NCI-H345 treated with DMSO at 0.1 percent for 48 hours (cell line): ENCODE results near the gene EVC2.

Experiments
- DNase-seq: peaks from one replicate; lab custom pipeline; 2025; ENCODE audit not compliant: unreplicated experiment; lab: John Stamatoyannopoulos, UW

The EVC2 gene

DNA sequence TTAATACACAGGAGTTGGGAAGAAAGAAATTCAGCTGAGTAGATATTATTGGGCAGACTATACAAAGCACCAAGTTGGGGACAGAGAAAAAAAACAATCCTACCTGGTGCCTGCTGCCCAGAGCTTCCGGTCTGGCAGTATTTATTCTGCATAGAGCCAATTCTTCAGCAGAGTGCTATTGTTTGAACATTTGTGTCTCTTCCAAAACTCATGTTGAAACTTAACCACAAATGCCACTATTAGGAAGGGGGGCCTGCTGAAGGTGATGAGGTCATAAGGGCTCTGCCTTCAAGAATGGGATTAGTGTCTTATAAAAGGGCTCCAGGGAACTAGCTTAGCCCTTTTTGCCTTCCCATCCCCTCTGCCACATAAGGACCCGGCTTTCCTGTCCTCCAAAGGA lies 136.2 kb downstream of the EVC2 start:
- DNase-seq, result no peak

GRCh38 chr4:5571646-5572045 lies 136.7 kb downstream of the EVC2 start:
- no peak for DNase-seq

- DNase-seq, result no peak
These were observed 138.9 kb downstream of the EVC2 start for GRCh38 chr4:5569451-5569850.

DNA sequence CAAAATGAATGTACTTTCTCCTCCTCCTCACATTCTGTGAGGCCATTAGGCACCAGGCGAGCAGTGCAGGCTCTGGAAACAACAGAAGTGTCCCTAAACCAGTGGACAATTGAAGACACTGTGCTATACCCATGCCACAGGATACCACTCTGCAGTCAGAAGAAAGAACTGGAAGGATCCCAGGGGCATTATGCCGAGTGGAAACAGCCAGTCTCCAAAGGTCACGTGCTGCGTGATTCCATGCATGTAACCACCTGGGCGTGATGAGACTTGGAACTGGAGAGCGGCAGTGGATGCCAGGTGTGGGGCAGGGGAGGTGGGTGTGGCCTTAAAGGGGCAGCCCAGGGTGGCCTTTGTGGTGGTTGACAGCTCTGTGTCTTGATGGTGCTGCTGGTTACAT lies 139.4 kb downstream of the EVC2 start:
- DNase-seq, result no peak

GRCh38 chr4:5568336-5568735 lies 140.0 kb downstream of the EVC2 start:
- no peak for DNase-seq

DNA sequence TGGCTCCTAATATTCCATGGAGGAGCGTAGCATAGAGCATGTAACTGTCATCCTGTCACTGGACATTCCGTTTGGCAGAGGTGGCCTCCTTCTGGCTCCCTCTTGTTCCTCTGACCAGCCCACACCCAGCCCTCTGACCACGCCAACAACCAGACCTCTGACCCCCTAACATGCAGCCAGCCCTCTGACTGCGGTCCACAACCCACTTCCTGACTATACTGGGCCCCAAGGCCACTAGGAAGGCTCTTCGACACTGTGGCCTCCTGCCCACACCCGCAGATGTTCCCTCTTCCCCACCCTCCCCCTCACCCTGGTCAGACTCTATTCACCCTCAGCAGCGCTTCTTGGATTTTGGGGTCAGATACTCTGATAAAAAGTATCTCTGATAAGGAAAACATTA lies 141.4 kb downstream of the EVC2 start:
- DNase-seq, result no peak

DNA sequence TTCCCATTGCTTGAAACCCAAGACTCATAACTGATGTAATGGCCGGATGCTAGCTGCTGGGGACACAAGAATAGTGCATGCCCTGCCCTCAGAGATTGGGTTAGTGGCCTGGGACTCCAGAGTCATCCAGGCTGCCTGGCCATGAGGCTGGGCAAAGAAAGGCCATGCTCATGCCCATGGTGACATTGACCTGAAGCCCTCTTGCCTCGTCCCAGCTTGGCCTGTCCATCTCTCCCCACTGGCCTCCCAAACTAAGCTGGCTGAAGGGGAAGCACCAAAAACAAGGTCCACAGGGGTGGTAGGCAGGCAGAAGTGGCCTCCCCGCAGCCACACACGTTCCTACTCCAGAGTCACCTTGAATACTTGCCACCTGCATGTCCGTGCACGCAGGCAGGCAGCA lies 141.8 kb downstream of the EVC2 start:
- DNase-seq, result no peak

DNA sequence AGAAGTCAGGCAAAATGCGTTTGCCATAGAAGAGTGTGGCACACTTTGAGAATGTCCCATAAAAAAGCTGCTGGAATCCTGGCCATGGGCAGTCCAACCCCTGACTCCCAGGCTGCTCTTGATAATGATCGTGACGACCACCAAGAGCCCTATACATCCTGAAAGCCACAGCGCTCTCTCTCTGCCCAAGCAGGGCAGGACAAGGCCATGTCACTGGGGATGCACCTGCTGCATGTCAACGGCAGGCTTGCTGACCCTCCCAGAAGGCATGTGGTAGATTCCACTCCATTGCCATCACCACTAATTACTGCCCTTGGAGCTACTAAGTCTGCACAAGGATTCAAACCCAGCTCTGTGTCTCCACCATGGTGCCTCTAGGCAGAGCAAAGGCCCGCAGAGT lies 144.5 kb downstream of the EVC2 start:
- DNase-seq, result no peak

DNA sequence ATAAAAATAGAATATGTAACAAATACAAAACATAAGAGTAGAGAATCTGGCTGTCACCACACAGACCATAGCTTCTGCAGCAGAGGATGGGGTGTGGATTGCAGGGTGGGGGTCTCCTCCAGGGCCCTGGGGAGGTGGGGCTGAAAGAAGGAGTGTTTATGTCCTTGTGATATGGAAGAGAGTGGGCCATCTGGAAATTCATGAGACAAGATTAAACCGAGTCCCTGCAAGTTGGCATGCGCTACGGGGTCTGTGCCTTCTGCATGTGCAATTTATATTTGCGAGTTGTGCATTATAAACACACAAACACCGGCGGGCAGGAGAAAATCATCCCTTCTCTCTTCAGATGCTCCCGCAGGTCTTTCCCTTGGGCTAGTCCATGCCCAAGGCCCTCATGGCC lies 145.9 kb downstream of the EVC2 start:
- no peak for DNase-seq

DNA sequence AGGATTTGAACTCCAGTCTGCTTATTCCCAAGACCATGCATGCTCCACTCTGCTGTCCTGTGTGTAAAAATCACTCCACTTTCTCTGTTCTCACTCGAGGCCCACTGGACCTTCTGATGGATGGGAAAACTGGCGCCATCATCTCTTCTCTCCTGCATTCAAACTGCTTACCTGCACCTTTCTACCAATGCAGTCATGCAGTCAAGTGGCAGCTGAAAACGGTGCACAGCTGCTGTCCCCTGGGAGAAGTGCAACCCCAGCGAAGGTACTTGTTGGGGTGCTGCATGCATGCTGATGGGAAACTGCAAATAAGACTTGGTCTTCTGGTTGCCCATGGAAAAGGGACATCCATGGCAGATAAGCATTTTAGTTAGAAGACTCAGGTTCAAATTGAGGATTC lies 147.1 kb downstream of the EVC2 start:
- DNase-seq, result no peak

GRCh38 chr4:5558502-5558901 lies 149.9 kb downstream of the EVC2 start:
- no peak for DNase-seq

DNA sequence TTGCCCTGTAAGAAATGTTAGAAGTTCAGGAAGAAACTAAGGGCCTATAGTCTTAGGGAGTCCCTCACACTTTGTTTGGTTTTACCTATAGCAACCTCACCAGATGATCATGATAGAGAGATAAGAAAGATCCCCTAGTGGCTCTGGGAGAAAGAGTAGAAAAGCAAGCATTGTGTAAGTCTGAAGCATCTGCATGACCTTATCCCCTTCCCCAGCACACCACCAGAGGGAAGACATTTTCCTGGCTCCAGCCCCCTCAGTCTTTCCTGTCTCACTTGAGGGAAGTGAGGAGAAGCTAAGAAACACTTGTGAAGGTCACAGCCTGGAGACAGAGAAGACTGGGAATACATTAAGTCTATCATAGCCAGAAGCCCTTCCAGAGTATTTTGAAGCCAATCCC lies 154.0 kb downstream of the EVC2 start:
- no peak for DNase-seq

DNA sequence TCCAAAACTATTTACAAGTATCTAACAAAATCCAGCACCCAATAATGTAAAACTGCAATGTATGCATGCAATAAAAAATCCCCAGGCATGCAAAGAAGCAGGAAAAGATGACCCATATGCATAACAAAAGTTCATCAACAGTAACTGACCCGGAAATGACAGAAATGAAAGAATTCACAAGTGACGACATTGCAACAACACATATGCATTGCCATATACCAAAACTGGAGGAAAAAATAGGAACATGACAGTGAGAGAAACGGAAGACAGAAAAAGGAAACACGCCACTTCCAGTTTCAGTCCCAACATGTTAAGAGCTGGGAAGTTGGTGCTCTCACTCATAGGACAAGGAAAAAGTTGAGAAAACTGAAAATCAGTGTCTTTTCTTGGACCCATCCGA lies 154.6 kb downstream of the EVC2 start:
- no peak for DNase-seq

DNA sequence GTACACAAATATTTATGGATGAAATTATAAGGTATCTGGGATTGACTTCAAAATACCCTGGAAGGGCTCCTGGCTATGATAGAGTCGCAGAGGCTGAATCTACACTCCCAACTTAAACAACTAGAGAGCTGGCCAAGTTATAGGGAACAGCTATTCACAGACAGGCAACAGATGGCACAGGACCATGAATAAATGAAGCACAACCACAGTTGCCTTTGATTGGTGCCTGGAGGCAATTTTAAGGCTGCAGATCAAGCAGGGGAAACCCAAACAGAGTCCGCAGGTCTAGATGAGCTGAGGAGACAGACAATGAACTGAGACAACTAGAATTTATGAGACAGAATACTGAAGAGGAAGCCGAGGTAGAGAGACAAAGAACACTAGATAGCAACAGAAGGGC lies 155.9 kb downstream of the EVC2 start:
- DNase-seq, result peak; percentile 52

GRCh38 chr4:5547651-5548249 lies 160.6 kb downstream of the EVC2 start:
- DNase-seq, result no peak

DNA sequence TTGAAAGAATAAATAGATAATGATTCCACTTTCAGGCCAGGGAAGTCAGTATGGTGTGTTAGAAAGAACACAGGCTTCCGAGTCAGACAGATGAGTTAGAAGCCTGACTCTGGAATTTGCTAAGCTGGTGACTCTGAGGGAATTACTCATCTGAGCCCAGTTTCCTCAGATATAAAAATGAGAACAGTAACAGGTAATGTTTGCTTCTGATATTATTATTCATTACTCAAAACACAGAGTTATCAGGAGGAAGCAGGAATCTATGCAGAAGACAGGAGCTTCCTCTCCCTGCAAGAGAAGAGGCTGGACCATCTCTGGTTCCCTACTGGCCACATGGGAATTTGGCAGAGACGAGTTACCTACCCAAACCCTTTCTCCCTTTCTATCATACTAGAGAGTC lies 163.1 kb downstream of the EVC2 start:
- no peak for DNase-seq

- DNase-seq, result no peak
These were observed 163.6 kb downstream of the EVC2 start for GRCh38 chr4:5544762-5545161.

GRCh38 chr4:5543681-5544080 lies 164.7 kb downstream of the EVC2 start:
- DNase-seq, result no peak

GRCh38 chr4:5541169-5541568 lies 167.2 kb downstream of the EVC2 start:
- DNase-seq, result no peak

- no peak for DNase-seq
These were observed 168.8 kb downstream of the EVC2 start for GRCh38 chr4:5539584-5539983.

- DNase-seq, result no peak
These were observed 176.3 kb downstream of the EVC2 start for GRCh38 chr4:5532100-5532499.

GRCh38 chr4:5528031-5528436 lies 180.3 kb downstream of the EVC2 start:
- no peak for DNase-seq

DNA sequence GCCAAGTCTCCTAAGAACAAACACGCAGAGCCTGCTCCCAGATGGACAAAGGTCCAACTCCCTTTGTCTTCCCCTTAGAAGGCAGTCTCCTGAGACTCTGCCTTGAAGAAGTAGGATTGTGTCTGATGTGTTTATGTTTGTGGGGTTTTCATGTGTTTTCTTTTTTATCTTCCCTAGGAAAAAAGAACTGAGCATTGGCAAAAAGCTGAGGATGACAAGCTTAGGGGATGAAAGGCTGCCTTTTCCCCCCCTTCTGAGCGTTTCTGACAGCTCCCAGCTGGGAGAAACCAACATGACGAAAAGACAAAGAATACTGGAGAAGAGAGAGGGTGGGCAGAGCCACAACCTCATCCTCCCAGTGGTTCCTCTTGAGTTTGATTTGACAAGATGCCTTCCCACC lies 181.1 kb downstream of the EVC2 start:
- no peak for DNase-seq
